GM12878 (cell line): ENCODE data around the gene MYOCD. TPM values are rescaled to one million over a fixed set of nuclear protein-coding genes. Genes with fewer than 3 reads are reported as not detected.

Source experiments
- ATAC-seq: fragments of 200-7000 bp; cut with Tn5 transposase; 3 replicates; pipeline ENCODE4 v1.9.1; 2020; ENCODE audit warnings: mild to moderate bottlenecking, moderate library complexity
- BruUV-seq: library from RNA; stranded (reverse); fragments of 400-500 nt; replicated peaks from 2 replicates; lab custom pipeline; 2021; lab: Mats Ljungman, UMichigan
- CTCF ChIA-PET: fragments of 300-600 bp; sonication (Branson Sonifier 250); formaldehyde crosslinking; extraction: SDS; loops from one replicate; lab custom pipeline; 2021; ENCODE audit warnings: inconsistent platforms; lab: Yijun Ruan, JAX
- POLR2A ChIA-PET: fragments of 350-600 bp; formaldehyde crosslinking; extraction: SDS; loops from one replicate; lab custom pipeline; 2021; ENCODE audit warnings: inconsistent platforms; lab: Charles Lee
- RAD21 ChIA-PET: fragments of 300-600 bp; sonication (Branson Sonifier 250); formaldehyde crosslinking; loops from one replicate; lab custom pipeline; 2023; ENCODE audit warnings: antibody characterized with exemption; ENCODE audit not compliant: unreplicated experiment; lab: Charles Lee
- SMC1A ChIA-PET: fragments of 300-600 bp; sonication (Branson Sonifier 250); formaldehyde crosslinking; loops from one replicate; lab custom pipeline; 2023; ENCODE audit not compliant: unreplicated experiment, uncharacterized antibody; lab: Charles Lee
- DNase-seq: peaks from one replicate; pipeline ENCODE4 v3.0.0-alpha.2; 2011; ENCODE audit warnings: low read depth, low spot score
- FAIRE-seq: peaks from 3 replicates; lab custom pipeline; 2011; peaks lifted over from hg19 to GRCh38; lab: Jason Lieb, UNC
- H2AFZ ChIP-seq: 2 replicates; pipeline ENCODE4 v1.6.0; 2011; ENCODE audit warnings: low read depth, low read length, control low read depth; ENCODE audit not compliant: control insufficient read depth
- H3K27ac ChIP-seq: 2 replicates; pipeline ENCODE4 v1.5.1; 2011; ENCODE audit warnings: control low read depth; ENCODE audit not compliant: control insufficient read depth, insufficient read depth
- H3K27me3 ChIP-seq, 2 experiments: replicated peaks in 1 of 2; 2 replicates each; pipeline versions ENCODE4 v1.6.0 to v1.6.1; 2011; ENCODE audit warnings: low read length in 1 of 2; ENCODE audit not compliant: control insufficient read depth in 2 of 2, insufficient read depth in 2 of 2
- H3K36me3 ChIP-seq, 2 experiments: 2 replicates each; pipeline ENCODE4 v1.5.1; 2011; ENCODE audit warnings: low read length in 1 of 2; ENCODE audit not compliant: control insufficient read depth in 2 of 2, insufficient read depth in 2 of 2
- H3K4me1 ChIP-seq: 2 replicates; pipeline ENCODE4 v1.6.1; 2011; ENCODE audit warnings: mild to moderate bottlenecking, low read length, moderate library complexity, mixed read lengths; ENCODE audit not compliant: control insufficient read depth, insufficient read depth
- H3K4me2 ChIP-seq: 2 replicates; pipeline ENCODE4 v1.6.0; 2011; ENCODE audit warnings: control low read depth; ENCODE audit not compliant: control insufficient read depth, insufficient read depth
- H3K4me3 ChIP-seq: fragments of 200-600 bp; sonication (generic); 2 replicates; pipeline ENCODE4 v1.5.1; 2016
- H3K79me2 ChIP-seq: 2 replicates; pipeline ENCODE4 v1.6.0; 2011; ENCODE audit warnings: low read length; ENCODE audit not compliant: control insufficient read depth, insufficient read depth
- H3K9ac ChIP-seq: 2 replicates; pipeline ENCODE4 v1.8.0; 2011; ENCODE audit warnings: low read length, control low read depth, mixed read lengths; ENCODE audit not compliant: control insufficient read depth, insufficient read depth
- H3K9me3 ChIP-seq: replicated peaks from 3 replicates; pipeline ENCODE4 v1.5.1; 2011; ENCODE audit warnings: mild to moderate bottlenecking, low read length; ENCODE audit not compliant: control insufficient read depth, insufficient read depth
- H4K20me1 ChIP-seq: 2 replicates; pipeline ENCODE4 v1.6.0; 2011; ENCODE audit not compliant: control insufficient read depth, insufficient read depth
- BRCA1 ChIP-seq: IDR thresholded peaks from 2 replicates; pipeline ENCODE4 v1.6.1; 2011; ENCODE audit warnings: low read depth, low read length, improper control_type of control experiment
- CHD4 ChIP-seq: fragments of 200-600 bp; sonication (generic); IDR thresholded peaks from 2 replicates; pipeline ENCODE4 v1.6.1; 2016; ENCODE audit warnings: mild to moderate bottlenecking
- DPF2 ChIP-seq: fragments of 450-650 bp; IDR thresholded peaks from 2 replicates; pipeline ENCODE4 v1.6.1; 2017; ENCODE audit warnings: mild to moderate bottlenecking
- EZH2 ChIP-seq: IDR thresholded peaks from 2 replicates; pipeline ENCODE4 v1.6.1; 2012; ENCODE audit warnings: low read depth, mild to moderate bottlenecking, control low read depth, inconsistent platforms, low read length, borderline replicate concordance; ENCODE audit not compliant: control insufficient read depth
- MEF2B ChIP-seq: fragments of 450-650 bp; IDR thresholded peaks from 2 replicates; pipeline ENCODE4 v1.6.1; 2018; ENCODE audit warnings: mild to moderate bottlenecking, moderate library complexity; ENCODE audit not compliant: partially characterized antibody, poor library complexity, severe bottlenecking
- NFXL1 ChIP-seq: fragments of 450-650 bp; IDR thresholded peaks from 2 replicates; pipeline ENCODE4 v1.6.1; 2017; ENCODE audit warnings: antibody characterized with exemption, mild to moderate bottlenecking, borderline replicate concordance
- NR2F1 ChIP-seq: fragments of 450-650 bp; conservative IDR thresholded peaks from 2 replicates; pipeline ENCODE4 v1.6.1; 2017; ENCODE audit warnings: mild to moderate bottlenecking
- POLR2AphosphoS2 ChIP-seq: IDR thresholded peaks from 2 replicates; pipeline ENCODE4 v1.6.1; 2011; ENCODE audit warnings: low read depth, mild to moderate bottlenecking, low read length, improper control_type of control experiment, moderate library complexity
- POLR2AphosphoS5 ChIP-seq: IDR thresholded peaks from 2 replicates; pipeline ENCODE4 v1.6.1; 2011; ENCODE audit warnings: mild to moderate bottlenecking, low read length, inconsistent platforms
- SIN3A ChIP-seq: IDR thresholded peaks from 2 replicates; pipeline ENCODE4 v1.6.1; 2012; ENCODE audit warnings: low read depth, low read length, improper control_type of control experiment
- SIX5 ChIP-seq: IDR thresholded peaks from 2 replicates; pipeline ENCODE4 v1.6.1; 2011; ENCODE audit warnings: mild to moderate bottlenecking, low read depth, low read length, moderate library complexity; ENCODE audit not compliant: severe bottlenecking
- SREBF2 ChIP-seq: IDR thresholded peaks from 2 replicates; pipeline ENCODE4 v1.6.1; 2012; ENCODE audit warnings: mild to moderate bottlenecking, low read length
- TCF12 ChIP-seq: IDR thresholded peaks from 2 replicates; pipeline ENCODE4 v1.6.1; 2011; ENCODE audit warnings: low read depth, mild to moderate bottlenecking, low read length
- ZNF622 ChIP-seq: fragments of 450-650 bp; IDR thresholded peaks from 2 replicates; pipeline ENCODE4 v1.6.1; 2017; ENCODE audit warnings: mild to moderate bottlenecking, inconsistent platforms
- WGBS: methylation state at CpG from one replicate; pipeline ENCODE4 v1.1.6; 2016; ENCODE audit warnings: low lambda C conversion rate; ENCODE audit not compliant: insufficient replicate concordance, insufficient coverage; ENCODE audit errors: missing lambda C conversion rate; 5-methylcytosine and 5-hydroxymethylcytosine counted together
- in situ Hi-C: fragments of 300-500 bp; cut with MboI; formaldehyde crosslinking; loops from 9 replicates; pipeline ENCODE4 v1.14.3; 2018; ENCODE audit warnings: mixed read lengths
- intact Hi-C: fragments of 100-400 bp; cut with micrococcal nuclease; formaldehyde crosslinking; loops from one replicate; pipeline ENCODE4 v1.14.2; 2022; ENCODE audit not compliant: unreplicated experiment
- polyA plus RNA-seq, 11 experiments: library from polyadenylated mRNA; depleted of rRNA in 4 of 11; unstranded in 6 of 11; stranded (reverse) in 5 of 11; fragments of >200 nt; fragmentation: Nextera tagmentation in 4 of 11; fragmentation: Illumina TruSeq in 1 of 11; extraction: Ambion mirVana in 4 of 11; extraction: Trizol in 1 of 11; gene quantifications; 1 replicate in 1 of 11; 2 replicates in 10 of 11; pipeline versions ENCODE4 v1.2.1 to v1.2.3, GENCODE V29; 2011 to 2016; ENCODE audit warnings: inconsistent platforms in 2 of 11, missing spikeins in 2 of 11, low read depth in 1 of 11
- total RNA-seq, 4 experiments: library from RNA; depleted of rRNA in 3 of 4; stranded (reverse); fragments of >200 nt in 3 of 4; fragmentation: Illumina TruSeq in 1 of 4; extraction: Trizol in 1 of 4; gene quantifications; 2 replicates each; pipeline versions ENCODE4 v1.2.1 to v1.2.3, GENCODE V29; 2013 to 2021
- TF ChIP-seq, protein P1 (sequence below): IDR thresholded peaks from 2 replicates; pipeline ENCODE4 v1.6.1; 2011; ENCODE audit warnings: borderline replicate concordance, low read depth, mild to moderate bottlenecking, moderate library complexity, low read length; ENCODE audit not compliant: insufficient read depth, poor library complexity, severe bottlenecking
- TF ChIP-seq, protein P2 (sequence below): IDR thresholded peaks from 2 replicates; pipeline ENCODE4 v1.6.1; 2012; ENCODE audit warnings: low read depth, low read length, improper control_type of control experiment
- TF ChIP-seq, protein P3 (sequence below): IDR thresholded peaks from 2 replicates; pipeline ENCODE4 v1.6.1; 2012; ENCODE audit warnings: low read length, inconsistent platforms

MYOCD gene
- total and polyA plus RNA-seq, 10 of the 15 experiments (the other 5 are each of a cell fraction or from before 2014, with no cell fraction given) = not detected

DNA sequence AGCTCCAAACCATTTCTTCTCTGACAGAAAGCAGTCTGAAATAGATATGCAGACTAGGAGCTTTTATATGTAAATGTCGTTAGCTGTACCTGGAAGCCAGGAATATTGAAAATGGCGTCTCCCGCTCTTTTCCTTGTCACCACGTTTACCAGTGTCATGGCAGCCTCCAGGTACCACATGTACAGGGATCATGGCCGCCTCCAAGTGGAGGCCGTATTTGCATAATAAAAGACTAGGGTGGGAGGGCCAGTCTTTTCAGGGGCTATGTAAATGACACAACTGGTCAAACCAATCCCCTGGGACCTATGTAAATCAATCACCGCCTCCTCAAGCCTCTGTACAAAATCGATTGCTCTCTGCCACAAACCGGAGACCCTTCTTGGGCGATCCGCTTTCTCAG, 54.3 kb downstream of the MYOCD start:
- Histone ChIP-seq H3K4me1 (no peaks in the 10 kb centered on the region), H3K4me2 (no peak overlapping the region), H3K9ac (no peak overlapping the region), H3K27me3 (no peaks in the 10 kb centered on the region), H3K79me2 (no peaks in the 10 kb centered on the region), H3K4me3 (no peak overlapping the region), H3K27ac (no peak overlapping the region), H3K9me3 (no peaks in the 10 kb centered on the region), H3K36me3 (no peaks in the 10 kb centered on the region), H4K20me1 (no peaks in the 10 kb centered on the region), H2AFZ (no peak overlapping the region)
- 75% methylated on average over 11 of the region's 11 CpGs for whole genome bisulfite sequencing
- no peak for ATAC-seq
- RAD21 ChIA-PET = no interaction called here
- SMC1A ChIA-PET = no interaction called here
- DNase-seq = no peak
- in situ Hi-C loops (loop anchor here (10.0 kb wide), 1 partner anchor 55 kb away; the partner anchor contains the start of gene MYOCD), intact Hi-C loops (no loop called here)
- CTCF ChIA-PET = no interaction called here
- TF ChIP-seq POLR2AphosphoS2 (no peak), SIN3A (no peak), BRCA1 (no peak), MEF2B (no peak), TCF12 (no peak), SREBF2 (no peak), CHD4 (no peak), EZH2 (no peak), ZNF622 (no peak), POLR2AphosphoS5 (no peak), NR2F1 (no peak), SIX5 (no peak), NFXL1 (no peak), DPF2 (no peak)
- TF ChIP-seq, protein P1, sequence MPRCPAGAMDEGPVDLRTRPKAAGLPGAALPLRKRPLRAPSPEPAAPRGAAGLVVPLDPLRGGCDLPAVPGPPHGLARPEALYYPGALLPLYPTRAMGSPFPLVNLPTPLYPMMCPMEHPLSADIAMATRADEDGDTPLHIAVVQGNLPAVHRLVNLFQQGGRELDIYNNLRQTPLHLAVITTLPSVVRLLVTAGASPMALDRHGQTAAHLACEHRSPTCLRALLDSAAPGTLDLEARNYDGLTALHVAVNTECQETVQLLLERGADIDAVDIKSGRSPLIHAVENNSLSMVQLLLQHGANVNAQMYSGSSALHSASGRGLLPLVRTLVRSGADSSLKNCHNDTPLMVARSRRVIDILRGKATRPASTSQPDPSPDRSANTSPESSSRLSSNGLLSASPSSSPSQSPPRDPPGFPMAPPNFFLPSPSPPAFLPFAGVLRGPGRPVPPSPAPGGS = no peak
- TF ChIP-seq, protein P2, sequence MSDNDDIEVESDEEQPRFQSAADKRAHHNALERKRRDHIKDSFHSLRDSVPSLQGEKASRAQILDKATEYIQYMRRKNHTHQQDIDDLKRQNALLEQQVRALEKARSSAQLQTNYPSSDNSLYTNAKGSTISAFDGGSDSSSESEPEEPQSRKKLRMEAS = no peak
- TF ChIP-seq, protein P3, sequence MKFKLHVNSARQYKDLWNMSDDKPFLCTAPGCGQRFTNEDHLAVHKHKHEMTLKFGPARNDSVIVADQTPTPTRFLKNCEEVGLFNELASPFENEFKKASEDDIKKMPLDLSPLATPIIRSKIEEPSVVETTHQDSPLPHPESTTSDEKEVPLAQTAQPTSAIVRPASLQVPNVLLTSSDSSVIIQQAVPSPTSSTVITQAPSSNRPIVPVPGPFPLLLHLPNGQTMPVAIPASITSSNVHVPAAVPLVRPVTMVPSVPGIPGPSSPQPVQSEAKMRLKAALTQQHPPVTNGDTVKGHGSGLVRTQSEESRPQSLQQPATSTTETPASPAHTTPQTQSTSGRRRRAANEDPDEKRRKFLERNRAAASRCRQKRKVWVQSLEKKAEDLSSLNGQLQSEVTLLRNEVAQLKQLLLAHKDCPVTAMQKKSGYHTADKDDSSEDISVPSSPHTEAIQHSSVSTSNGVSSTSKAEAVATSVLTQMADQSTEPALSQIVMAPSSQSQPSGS = no peak
- POLR2A ChIA-PET = no interaction called here
- FAIRE-seq = no peak
- BruUV-seq = no TSS peak
